Pancreas (tissue), 10 donors: ENCODE data around the gene RBPJ. TPM values are rescaled to one million over a fixed set of nuclear protein-coding genes. Genes with fewer than 3 reads are reported as not detected.
A peak's percentile ranks its signal among the peaks of the same experiment; 100 is the strongest.

Experiments used
- ATAC-seq, 4 donors: fragments of 200-7000 bp; cut with Tn5 transposase; one replicate each; pipeline versions ENCODE4 v1.8.0 to v1.9.1; 2020; ENCODE audit warnings: mild to moderate bottlenecking in 4 of 4, moderate library complexity in 4 of 4
- DNase-seq, 6 donors: peaks; one replicate each; pipeline ENCODE4 v3.0.0-alpha.2; 2020
- FAIRE-seq: peaks from 2 replicates; lab custom pipeline; 2012; peaks lifted over from hg19 to GRCh38; lab: Jason Lieb, UNC
- H3K27ac ChIP-seq, 4 donors: fragments of 200-600 bp; sonication (generic); 1 replicate in 3 of 4; 2 replicates in 1 of 4; pipeline versions ENCODE4 v1.5.0 to v1.8.0; 2020
- H3K27me3 ChIP-seq, 4 donors: fragments of 200-600 bp; one replicate each; pipeline ENCODE4 v1.8.0; 2021
- H3K36me3 ChIP-seq, 3 donors: fragments of 200-600 bp; sonication (generic) in 1 of 3; one replicate each; pipeline versions ENCODE4 v1.5.0 to v1.8.0; 2020 to 2021
- H3K4me1 ChIP-seq, 3 donors: fragments of 200-600 bp; one replicate each; pipeline ENCODE4 v1.8.0; 2021
- H3K4me3 ChIP-seq, 4 donors: fragments of 200-600 bp; sonication (generic) in 2 of 4; one replicate each; pipeline versions ENCODE4 v1.5.0 to v1.8.0; 2020 to 2021
- H3K9me3 ChIP-seq, 4 donors: fragments of 200-600 bp; one replicate each; pipeline ENCODE4 v1.8.0; 2021
- CTCF ChIP-seq, 4 donors: fragments of 200-600 bp; sonication (generic) in 3 of 4; IDR thresholded peaks; one replicate each; pipeline versions ENCODE4 v1.5.0 to v1.8.0; 2021; ENCODE audit warnings: antibody characterized with exemption in 4 of 4
- WGBS, 2 donors: extraction: QIAGEN DNeasy Blood & Tissue Kit; methylation state at CpG; one replicate each; pipeline ENCODE4 v1.1.7; 2013; 5-methylcytosine and 5-hydroxymethylcytosine counted together
- intact Hi-C, 3 donors: fragments of 100-400 bp; cut with DNase I; formaldehyde crosslinking; loops; one replicate each; pipeline versions ENCODE4 v1.11.1 to v1.14.2; 2022
- polyA plus RNA-seq, 2 donors: library from polyadenylated mRNA; stranded (reverse); fragments of 200-250 nt; gene quantifications; one replicate each; pipeline ENCODE4 v1.2.3, GENCODE V29; 2013
- total RNA-seq, 6 donors: library from RNA; stranded (reverse); fragmentation: NEBNext Ultra II Directional in 4 of 6; extraction: Animal tissue kit (Norgen Biotek cat#: 25700) in 4 of 6; gene quantifications; one replicate each; pipeline versions ENCODE4 v1.2.1 to v1.2.4, GENCODE V29; 2021 to 2023
- donor health status: healthy with polysubstance abuse.
- donor health status: DM: no; HTN: no; CAD: no; lungs with moderate emphysema.
- donor health status: DM: no; HTN: no; CAD: no.
- donor health status: control.
- donor health status: control.
- donor health status: Bipolar disorder and iron deficiency.
- donor health status: DM: yes; HTN: yes; CAD: no.
- donor health status: DM: no; HTN: no; CAD: no.
- donor health status: DM: no; HTN: no; CAD: no.
- donor health status: DM: yes; HTN: yes; CAD: no.

Gene RBPJ
- total and polyA plus RNA-seq, 8 donors = 17.6 to 50.2 (median 24.0) TPM

GRCh38 chr4:26484032-26484515, 163.3 kb downstream of the RBPJ start:
- H3K27ac ChIP-seq = no peak overlapping the region
- H3K36me3 ChIP-seq = no peaks in the 10 kb centered on the region
- 10 to 12% methylated on average over 2 of the region's 2 CpGs for WGBS, 2 donors
- intact Hi-C loops = no loop called here
- peak; percentile 79 for FAIRE-seq
- no peak for DNase-seq
- no peaks in the 10 kb centered on the region for H3K9me3 ChIP-seq
- peaks cover 0 to 17% (median 5%) of the 10 kb centered on the region in 3 donors for H3K4me1 ChIP-seq
- ATAC-seq = peak in 3 of 4 donors; percentile 29 to 62 (median 57)
- no peak for TF ChIP-seq CTCF (IDR thresholded peaks at IDR 0.05)
- H3K27me3 ChIP-seq = no peaks in the 10 kb centered on the region
- H3K4me3 ChIP-seq = no peak overlapping the region

- TF ChIP-seq CTCF (IDR thresholded peaks at IDR 0.05) = no peak
- Histone ChIP-seq H3K27me3 (no peaks in the 10 kb centered on the region), H3K9me3 (no peaks in the 10 kb centered on the region), H3K4me3 (no peak overlapping the region), H3K27ac (no peak overlapping the region), H3K36me3 (no peaks in the 10 kb centered on the region), H3K4me1 (peaks cover 0 to 17% (median 5%) of the 10 kb centered on the region in 3 donors)
- DNase-seq (no peak), FAIRE-seq (no peak), ATAC-seq (no peak)
- intact Hi-C loops = no loop called here
- 72 to 76% methylated on average over 5 of the region's 5 CpGs for WGBS, 2 donors
Observed at GRCh38 chr4:26484516-26484915, 163.7 kb downstream of the RBPJ start.

Other genes with a start within 250 kb of the RBPJ start
- under 1 TPM in 5 of 6 donors, not detected in 1; 0.12 to 0.16 (median 0.15) TPM for gene CCKAR, start 169.5 kb downstream of the RBPJ start, total RNA-seq
- gene CCKAR, start 169.5 kb downstream of the RBPJ start, polyA plus RNA-seq = not detected